GM23338 (cell line): ENCODE data around the gene CLASRP. TPM values are rescaled to one million over a fixed set of nuclear protein-coding genes. Genes with fewer than 3 reads are reported as not detected.

Experiments used
- ATAC-seq: fragments of 200-7000 bp; cut with Tn5 transposase; 3 replicates; pipeline ENCODE4 v1.9.1; 2020
- DNase-seq: peaks from one replicate; pipeline ENCODE4 v3.0.0-alpha.2; 2015; ENCODE audit warnings: low spot score
- H2AFZ ChIP-seq: fragments of 200-600 bp; sonication (generic); 2 replicates; pipeline ENCODE4 v1.8.0; 2016; ENCODE audit warnings: antibody characterized with exemption, mild to moderate bottlenecking, moderate library complexity
- H3F3A ChIP-seq: fragments of 200-600 bp; sonication (generic); replicated peaks from 2 replicates; pipeline ENCODE4 v1.8.0; 2017; ENCODE audit warnings: antibody characterized with exemption, mixed run types, low read depth
- H3K27ac ChIP-seq: fragments of 200-600 bp; sonication (generic); 2 replicates; pipeline ENCODE4 v1.6.1; 2016; ENCODE audit warnings: low read depth
- H3K27me3 ChIP-seq: fragments of 200-600 bp; sonication (generic); 2 replicates; pipeline ENCODE4 v1.8.0; 2016; ENCODE audit warnings: mild to moderate bottlenecking, mixed run types, moderate library complexity; ENCODE audit not compliant: insufficient read depth
- H3K36me3 ChIP-seq: fragments of 200-600 bp; sonication (generic); 2 replicates; pipeline ENCODE4 v1.8.0; 2016; ENCODE audit warnings: mild to moderate bottlenecking; ENCODE audit not compliant: insufficient read depth
- H3K4me1 ChIP-seq: fragments of 200-600 bp; sonication (generic); 2 replicates; pipeline ENCODE4 v1.8.0; 2016; ENCODE audit warnings: mild to moderate bottlenecking, moderate library complexity; ENCODE audit not compliant: insufficient read depth
- H3K4me2 ChIP-seq: fragments of 200-600 bp; sonication (generic); 2 replicates; pipeline ENCODE4 v1.7.1; 2017; ENCODE audit warnings: mixed run types
- H3K4me3 ChIP-seq: fragments of 200-600 bp; sonication (generic); 2 replicates; pipeline ENCODE4 v1.6.1; 2016; ENCODE audit warnings: mixed run types
- H3K79me2 ChIP-seq: fragments of 200-600 bp; sonication (generic); replicated peaks from 2 replicates; pipeline ENCODE4 v1.8.0; 2017; ENCODE audit warnings: mild to moderate bottlenecking; ENCODE audit not compliant: insufficient read depth
- H3K9me2 ChIP-seq: fragments of 200-600 bp; sonication (generic); 2 replicates; pipeline ENCODE4 v1.8.0; 2017; ENCODE audit not compliant: insufficient read depth
- H4K20me1 ChIP-seq: fragments of 200-600 bp; sonication (generic); replicated peaks from 2 replicates; pipeline ENCODE4 v1.8.0; 2017; ENCODE audit warnings: mild to moderate bottlenecking; ENCODE audit not compliant: insufficient read depth
- H3K27ac Mint-ChIP-seq: 2 replicates; pipeline ENCODE4 v1.8.0; 2020; ENCODE audit warnings: inconsistent platforms, mild to moderate bottlenecking, moderate library complexity, mixed read lengths
- H3K27me3 Mint-ChIP-seq: 3 replicates; pipeline ENCODE4 v1.8.0; 2022; ENCODE audit warnings: low read depth, mild to moderate bottlenecking, moderate library complexity, mixed read lengths, inconsistent platforms; ENCODE audit not compliant: insufficient read depth, poor library complexity
- H3K36me3 Mint-ChIP-seq: 3 replicates; pipeline ENCODE4 v1.8.0; 2021; ENCODE audit warnings: low read depth, mild to moderate bottlenecking, inconsistent platforms, moderate library complexity, mixed read lengths
- H3K4me1 Mint-ChIP-seq: 3 replicates; pipeline ENCODE4 v1.8.0; 2020; ENCODE audit warnings: mild to moderate bottlenecking, inconsistent platforms, mixed read lengths
- H3K4me3 Mint-ChIP-seq: 3 replicates; pipeline ENCODE4 v1.8.0; 2021; ENCODE audit warnings: moderate library complexity, mild to moderate bottlenecking, inconsistent platforms, mixed read lengths
- H3K9me3 Mint-ChIP-seq: 3 replicates; pipeline ENCODE4 v1.8.0; 2020; ENCODE audit warnings: moderate library complexity, mild to moderate bottlenecking, inconsistent platforms, mixed read lengths
- CREB1 ChIP-seq: fragments of 250-450 bp; sonication (Bioruptor Pico); IDR thresholded peaks from 2 replicates; pipeline ENCODE4 v1.5.0; 2020; ENCODE audit warnings: low read depth, mild to moderate bottlenecking, moderate library complexity
- CTCF ChIP-seq, 2 experiments: fragments of 200-600 bp in 1 of 2; sonication (generic) in 1 of 2; conservative IDR thresholded peaks; 2 replicates each; pipeline versions ENCODE4 v1.5.1 to v1.6.1; 2016 to 2017; ENCODE audit warnings: antibody characterized with exemption in 2 of 2, low read depth in 2 of 2, mild to moderate bottlenecking in 2 of 2, moderate library complexity in 1 of 2
- JUNB ChIP-seq: IDR thresholded peaks from one replicate; pipeline ENCODE4 v1.6.1; 2016; ENCODE audit warnings: antibody characterized with exemption; ENCODE audit not compliant: unreplicated experiment
- NANOG ChIP-seq: IDR thresholded peaks from 2 replicates; pipeline ENCODE4 v1.6.1; 2016; ENCODE audit warnings: antibody characterized with exemption, borderline replicate concordance
- POLR2AphosphoS5 ChIP-seq: IDR thresholded peaks from 2 replicates; pipeline ENCODE4 v1.6.1; 2016; ENCODE audit warnings: antibody characterized with exemption, low read depth
- REST ChIP-seq: IDR thresholded peaks from one replicate; pipeline ENCODE4 v1.6.1; 2018; ENCODE audit warnings: antibody characterized with exemption; ENCODE audit not compliant: unreplicated experiment
- STAT1 ChIP-seq: IDR thresholded peaks from one replicate; pipeline ENCODE4 v1.6.1; 2016; ENCODE audit warnings: antibody characterized with exemption; ENCODE audit not compliant: unreplicated experiment
- polyA plus RNA-seq: library from polyadenylated mRNA; unstranded; fragments of >200 nt; fragmentation: Nextera tagmentation; extraction: Ambion mirVana; gene quantifications from 2 replicates; pipeline ENCODE4 v1.2.1, GENCODE V29; 2016
- total RNA-seq: library from RNA; depleted of rRNA; stranded (reverse); fragments of >200 nt; shearing (Covaris generic); gene quantifications from 2 replicates; pipeline ENCODE4 v1.2.3, GENCODE V29; 2014
- TF ChIP-seq, protein P1 (sequence below): fragments of 250-450 bp; sonication (Bioruptor Pico); IDR thresholded peaks from 2 replicates; pipeline ENCODE4 v1.5.0; 2020; ENCODE audit warnings: mild to moderate bottlenecking, moderate library complexity

The CLASRP gene
- total and polyA plus RNA-seq, 2 experiments from 2014 or later, result 27.1 to 78.7 TPM

DNA sequence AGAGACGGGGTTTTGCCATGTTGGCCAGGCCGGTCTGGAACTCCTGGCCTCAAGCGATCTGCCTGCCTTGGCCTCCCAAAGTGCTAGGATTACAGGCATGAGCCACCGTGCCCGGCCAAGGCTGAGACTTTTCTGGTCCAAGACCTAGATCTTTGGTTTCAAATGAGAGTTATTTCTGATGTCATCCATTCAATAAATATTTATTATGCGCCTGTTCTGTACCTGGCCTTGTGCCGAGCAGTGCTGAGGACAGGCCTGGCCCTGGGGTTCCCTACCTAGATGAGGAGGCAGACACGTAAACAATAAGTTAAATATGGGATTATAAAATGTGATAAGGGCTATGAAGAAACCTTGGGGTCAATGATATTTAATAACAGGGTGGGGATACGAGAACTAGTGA, 33.1 kb upstream of the CLASRP start:
- Histone ChIP-seq H2AFZ (no peak overlapping the region), H3K4me1 (0 out of 2 replicates have a peak, but pooled peaks cover 3% of the 10 kb centered on the region), H4K20me1 (no peaks in the 10 kb centered on the region), H3K9me2 (no peaks in the 10 kb centered on the region), H3K4me2 (no peak overlapping the region), H3K79me2 (no peaks in the 10 kb centered on the region), H3K27ac (no peak overlapping the region), H3K36me3 (no peaks in the 10 kb centered on the region), H3F3A (peaks cover 4% of the 10 kb centered on the region; the same call in 1 of the 2 replicates), H3K4me3 (no peak overlapping the region), H3K27me3 (no peaks in the 10 kb centered on the region)
- Mint-ChIP-seq H3K27ac (no peak overlapping the region), H3K9me3 (no peaks in the 10 kb centered on the region; the same call in 2 of the 3 replicates), H3K4me1 (peaks cover 3% of the 10 kb centered on the region; the same call in 2 of the 3 replicates), H3K4me3 (no peak overlapping the region), H3K36me3 (peaks cover 4% of the 10 kb centered on the region; the same call in 1 of the 3 replicates), H3K27me3 (peaks cover 14% of the 10 kb centered on the region)
- no peak for DNase-seq
- TF ChIP-seq, protein P1, sequence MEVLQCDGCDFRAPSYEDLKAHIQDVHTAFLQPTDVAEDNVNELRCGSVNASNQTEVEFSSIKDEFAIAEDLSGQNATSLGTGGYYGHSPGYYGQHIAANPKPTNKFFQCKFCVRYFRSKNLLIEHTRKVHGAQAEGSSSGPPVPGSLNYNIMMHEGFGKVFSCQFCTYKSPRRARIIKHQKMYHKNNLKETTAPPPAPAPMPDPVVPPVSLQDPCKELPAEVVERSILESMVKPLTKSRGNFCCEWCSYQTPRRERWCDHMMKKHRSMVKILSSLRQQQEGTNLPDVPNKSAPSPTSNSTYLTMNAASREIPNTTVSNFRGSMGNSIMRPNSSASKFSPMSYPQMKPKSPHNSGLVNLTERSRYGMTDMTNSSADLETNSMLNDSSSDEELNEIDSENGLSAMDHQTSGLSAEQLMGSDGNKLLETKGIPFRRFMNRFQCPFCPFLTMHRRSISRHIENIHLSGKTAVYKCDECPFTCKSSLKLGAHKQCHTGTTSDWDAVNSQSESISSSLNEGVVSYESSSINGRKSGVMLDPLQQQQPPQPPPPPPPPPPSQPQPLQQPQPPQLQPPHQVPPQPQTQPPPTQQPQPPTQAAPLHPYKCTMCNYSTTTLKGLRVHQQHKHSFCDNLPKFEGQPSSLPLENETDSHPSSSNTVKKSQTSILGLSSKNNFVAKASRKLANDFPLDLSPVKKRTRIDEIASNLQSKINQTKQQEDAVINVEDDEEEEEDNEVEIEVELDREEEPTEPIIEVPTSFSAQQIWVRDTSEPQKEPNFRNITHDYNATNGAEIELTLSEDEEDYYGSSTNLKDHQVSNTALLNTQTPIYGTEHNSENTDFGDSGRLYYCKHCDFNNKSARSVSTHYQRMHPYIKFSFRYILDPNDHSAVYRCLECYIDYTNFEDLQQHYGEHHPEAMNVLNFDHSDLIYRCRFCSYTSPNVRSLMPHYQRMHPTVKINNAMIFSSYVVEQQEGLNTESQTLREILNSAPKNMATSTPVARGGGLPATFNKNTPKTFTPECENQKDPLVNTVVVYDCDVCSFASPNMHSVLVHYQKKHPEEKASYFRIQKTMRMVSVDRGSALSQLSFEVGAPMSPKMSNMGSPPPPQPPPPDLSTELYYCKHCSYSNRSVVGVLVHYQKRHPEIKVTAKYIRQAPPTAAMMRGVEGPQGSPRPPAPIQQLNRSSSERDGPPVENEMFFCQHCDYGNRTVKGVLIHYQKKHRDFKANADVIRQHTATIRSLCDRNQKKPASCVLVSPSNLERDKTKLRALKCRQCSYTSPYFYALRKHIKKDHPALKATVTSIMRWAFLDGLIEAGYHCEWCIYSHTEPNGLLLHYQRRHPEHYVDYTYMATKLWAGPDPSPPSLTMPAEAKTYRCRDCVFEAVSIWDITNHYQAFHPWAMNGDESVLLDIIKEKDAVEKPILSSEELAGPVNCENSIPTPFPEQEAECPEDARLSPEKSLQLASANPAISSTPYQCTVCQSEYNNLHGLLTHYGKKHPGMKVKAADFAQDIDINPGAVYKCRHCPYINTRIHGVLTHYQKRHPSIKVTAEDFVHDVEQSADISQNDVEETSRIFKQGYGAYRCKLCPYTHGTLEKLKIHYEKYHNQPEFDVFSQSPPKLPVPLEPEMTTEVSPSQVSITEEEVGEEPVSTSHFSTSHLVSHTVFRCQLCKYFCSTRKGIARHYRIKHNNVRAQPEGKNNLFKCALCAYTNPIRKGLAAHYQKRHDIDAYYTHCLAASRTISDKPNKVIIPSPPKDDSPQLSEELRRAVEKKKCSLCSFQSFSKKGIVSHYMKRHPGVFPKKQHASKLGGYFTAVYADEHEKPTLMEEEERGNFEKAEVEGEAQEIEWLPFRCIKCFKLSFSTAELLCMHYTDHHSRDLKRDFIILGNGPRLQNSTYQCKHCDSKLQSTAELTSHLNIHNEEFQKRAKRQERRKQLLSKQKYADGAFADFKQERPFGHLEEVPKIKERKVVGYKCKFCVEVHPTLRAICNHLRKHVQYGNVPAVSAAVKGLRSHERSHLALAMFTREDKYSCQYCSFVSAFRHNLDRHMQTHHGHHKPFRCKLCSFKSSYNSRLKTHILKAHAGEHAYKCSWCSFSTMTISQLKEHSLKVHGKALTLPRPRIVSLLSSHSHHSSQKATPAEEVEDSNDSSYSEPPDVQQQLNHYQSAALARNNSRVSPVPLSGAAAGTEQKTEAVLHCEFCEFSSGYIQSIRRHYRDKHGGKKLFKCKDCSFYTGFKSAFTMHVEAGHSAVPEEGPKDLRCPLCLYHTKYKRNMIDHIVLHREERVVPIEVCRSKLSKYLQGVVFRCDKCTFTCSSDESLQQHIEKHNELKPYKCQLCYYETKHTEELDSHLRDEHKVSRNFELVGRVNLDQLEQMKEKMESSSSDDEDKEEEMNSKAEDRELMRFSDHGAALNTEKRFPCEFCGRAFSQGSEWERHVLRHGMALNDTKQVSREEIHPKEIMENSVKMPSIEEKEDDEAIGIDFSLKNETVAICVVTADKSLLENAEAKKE (CRISPR knock-in tag), result no peak
- no peak for TF ChIP-seq STAT1
- no peak for TF ChIP-seq POLR2AphosphoS5
- TF ChIP-seq NANOG, result no peak
- no peak for TF ChIP-seq CREB1 (CRISPR knock-in tag)
- no peak for TF ChIP-seq REST
- TF ChIP-seq JUNB, result no peak
- TF ChIP-seq CTCF (conservative IDR thresholded peaks at IDR 0.05; ENCODE audit: low read depth in 2 of 2), result no peak
- ATAC-seq, result no peak
